GM23248 (cell line): ENCODE data around the gene NPIPB8. TPM values are rescaled to one million over a fixed set of nuclear protein-coding genes. Genes with fewer than 3 reads are reported as not detected.
"Not testable (repeated sequence)": the region's sequence is repeated elsewhere in the genome, so short reads cannot be mapped to it uniquely, and the experiment has no call there.

ENCODE experiments used
- DNase-seq: peaks from one replicate; pipeline ENCODE4 v3.0.0-alpha.2; 2015
- H2AFZ ChIP-seq: fragments of 200-600 bp; sonication (generic); 2 replicates; pipeline ENCODE4 v1.6.1; 2016; ENCODE audit warnings: antibody characterized with exemption
- H3F3A ChIP-seq: fragments of 200-600 bp; sonication (generic); 2 replicates; pipeline ENCODE4 v1.6.1; 2016; ENCODE audit warnings: mild to moderate bottlenecking, antibody characterized with exemption, mixed run types; ENCODE audit not compliant: insufficient read depth
- H3K27ac ChIP-seq: fragments of 200-600 bp; sonication (generic); 2 replicates; pipeline ENCODE4 v1.5.1; 2016; ENCODE audit warnings: mild to moderate bottlenecking
- H3K27me3 ChIP-seq: fragments of 200-600 bp; sonication (generic); replicated peaks from 2 replicates; pipeline ENCODE4 v1.6.1; 2016; ENCODE audit warnings: mild to moderate bottlenecking; ENCODE audit not compliant: insufficient read depth
- H3K36me3 ChIP-seq: fragments of 200-600 bp; sonication (generic); 2 replicates; pipeline ENCODE4 v1.6.1; 2016; ENCODE audit warnings: low read depth, mild to moderate bottlenecking
- H3K4me1 ChIP-seq: fragments of 200-600 bp; sonication (generic); 2 replicates; pipeline ENCODE4 v1.6.1; 2016; ENCODE audit warnings: mild to moderate bottlenecking; ENCODE audit not compliant: insufficient read depth
- H3K4me2 ChIP-seq: fragments of 200-600 bp; sonication (generic); one replicate; pipeline ENCODE4 v1.6.1; 2016; ENCODE audit warnings: mild to moderate bottlenecking; ENCODE audit not compliant: unreplicated experiment
- H3K4me3 ChIP-seq: fragments of 200-600 bp; sonication (generic); 2 replicates; pipeline ENCODE4 v1.5.1; 2016; ENCODE audit warnings: mild to moderate bottlenecking
- H3K79me2 ChIP-seq: fragments of 200-600 bp; sonication (generic); 2 replicates; pipeline ENCODE4 v1.6.1; 2016; ENCODE audit warnings: mild to moderate bottlenecking; ENCODE audit not compliant: insufficient read depth
- H3K9ac ChIP-seq: fragments of 200-600 bp; sonication (generic); 2 replicates; pipeline ENCODE4 v1.6.1; 2016; ENCODE audit warnings: mild to moderate bottlenecking
- H3K9me2 ChIP-seq: fragments of 200-600 bp; sonication (generic); 2 replicates; pipeline ENCODE4 v1.6.1; 2016; ENCODE audit warnings: mixed run types, mild to moderate bottlenecking, moderate library complexity; ENCODE audit not compliant: insufficient read depth
- H3K9me3 ChIP-seq: fragments of 200-600 bp; sonication (generic); one replicate; pipeline ENCODE4 v1.6.1; 2017; ENCODE audit warnings: low read depth
- H4K20me1 ChIP-seq: fragments of 200-600 bp; sonication (generic); 2 replicates; pipeline ENCODE4 v1.6.0; 2016; ENCODE audit not compliant: insufficient read depth
- EZH2 ChIP-seq: fragments of 200-600 bp; sonication (generic); IDR thresholded peaks from 2 replicates; pipeline ENCODE4 v1.6.1; 2018; ENCODE audit warnings: antibody characterized with exemption, mild to moderate bottlenecking; ENCODE audit not compliant: insufficient read depth, poor library complexity, severe bottlenecking
- EZH2phosphoT487 ChIP-seq: fragments of 200-600 bp; sonication (generic); IDR thresholded peaks from 2 replicates; pipeline ENCODE4 v1.6.1; 2018; ENCODE audit warnings: antibody characterized with exemption, moderate library complexity, mild to moderate bottlenecking, low read depth; ENCODE audit not compliant: insufficient read depth
- WGBS, 2 experiments: methylation state at CpG; one replicate each; pipeline ENCODE4 v1.1.6; 2015 to 2017; ENCODE audit warnings: low lambda C conversion rate in 2 of 2, low coverage in 1 of 2; ENCODE audit errors: missing lambda C conversion rate in 2 of 2; 5-methylcytosine and 5-hydroxymethylcytosine counted together
- in situ Hi-C: fragments of 300-500 bp; cut with MboI; formaldehyde crosslinking; loops from 2 replicates; pipeline ENCODE4 v1.15.0; 2020
- polyA plus RNA-seq: library from polyadenylated mRNA; unstranded; fragments of >200 nt; fragmentation: Nextera tagmentation; extraction: Ambion mirVana; gene quantifications from 2 replicates; pipeline ENCODE4 v1.2.1, GENCODE V29; 2016
- total RNA-seq: library from RNA; depleted of rRNA; stranded (reverse); fragments of >200 nt; shearing (Covaris generic); gene quantifications from 2 replicates; pipeline ENCODE4 v1.2.3, GENCODE V29; 2014

NPIPB8 gene
- total and polyA plus RNA-seq, 2 experiments from 2014 or later = not detected

- Histone ChIP-seq H3K9me3 (no peaks in the 10 kb centered on the region), H3K36me3 (no peaks in the 10 kb centered on the region), H3K9me2 (no peaks in the 10 kb centered on the region), H3K27me3 (no peaks in the 10 kb centered on the region), H3K4me3 (no peak within 1 kb of the TSS), H3K27ac (no peak within 1 kb of the TSS), H2AFZ (no peak within 1 kb of the TSS), H4K20me1 (no peaks in the 10 kb centered on the region), H3K9ac (no peak within 1 kb of the TSS), H3F3A (no peaks in the 10 kb centered on the region), H3K4me1 (no peaks in the 10 kb centered on the region), H3K79me2 (no peaks in the 10 kb centered on the region), H3K4me2 (no peak within 1 kb of the TSS)
- TF ChIP-seq EZH2 (no peak), EZH2phosphoT487 (no peak)
- no peak for DNase-seq
- WGBS, 2 experiments = 56 to 62% methylated on average over 11 of the region's 11 CpGs
- in situ Hi-C loops = no loop called here
These were observed 40.8 kb upstream of the NPIPB8 start, which contains the start of gene SULT1A2 for GRCh38 chr16:28596840-28597691. Gene SULT1A2, minus strand, starts transcription at chr16:28597050. Its CDS starts 1,120 bp downstream, at chr16:28595930.

- in situ Hi-C loops = no loop called here
- H3K9ac ChIP-seq = no peak overlapping the region
- WGBS, 2 experiments = 54 to 68% methylated on average over 9 of the region's 9 CpGs
- no peaks in the 10 kb centered on the region for H3K9me2 ChIP-seq
- no peak overlapping the region for H3K4me2 ChIP-seq
- no peak for DNase-seq
- no peaks in the 10 kb centered on the region for H3F3A ChIP-seq
- no peaks in the 10 kb centered on the region for H3K27me3 ChIP-seq
- no peaks in the 10 kb centered on the region for H3K9me3 ChIP-seq
- H3K27ac ChIP-seq = no peak overlapping the region
- H3K36me3 ChIP-seq = no peaks in the 10 kb centered on the region
- TF ChIP-seq EZH2 (no peak), EZH2phosphoT487 (no peak)
- H4K20me1 ChIP-seq = no peaks in the 10 kb centered on the region
- H3K4me3 ChIP-seq = no peak overlapping the region
- no peaks in the 10 kb centered on the region for H3K79me2 ChIP-seq
- no peak overlapping the region for H2AFZ ChIP-seq
- H3K4me1 ChIP-seq = no peaks in the 10 kb centered on the region
These were observed 40.1 kb upstream of the NPIPB8 start for GRCh38 chr16:28597692-28598261.

GRCh38 chr16:28599377-28600285 is 38.2 kb upstream of the NPIPB8 start:
- H3K4me3 ChIP-seq, in situ Hi-C loops, H3K36me3 ChIP-seq, H3K9me2 ChIP-seq, H3K27ac ChIP-seq, H3K79me2 ChIP-seq, H3K4me2 ChIP-seq, H3K27me3 ChIP-seq, H3K4me1 ChIP-seq, H3K9ac ChIP-seq, H3F3A ChIP-seq, H4K20me1 ChIP-seq, H2AFZ ChIP-seq, DNase-seq, H3K9me3 ChIP-seq: not testable (repeated sequence)
- no CpG with 5 or more reads among the region's 17 CpGs for WGBS, 2 experiments

- H3K79me2 ChIP-seq, H2AFZ ChIP-seq, H3K9ac ChIP-seq, H3K4me2 ChIP-seq, H3K4me3 ChIP-seq, H3K4me1 ChIP-seq, H3K27ac ChIP-seq, in situ Hi-C loops, H3K9me3 ChIP-seq, H3F3A ChIP-seq, H3K36me3 ChIP-seq, H3K27me3 ChIP-seq, H3K9me2 ChIP-seq, H4K20me1 ChIP-seq, DNase-seq: not testable (repeated sequence)
- WGBS, 2 experiments = 26% methylated on average over 12 of the region's 20 CpGs; no CpG with 5 or more reads in 1 of the 2 experiments
These were observed 36.9 kb upstream of the NPIPB8 start for GRCh38 chr16:28600965-28601364.

GRCh38 chr16:28601589-28601988 is 36.3 kb upstream of the NPIPB8 start:
- H3K36me3 ChIP-seq, H3K27me3 ChIP-seq, H3K79me2 ChIP-seq, H3K4me2 ChIP-seq, H4K20me1 ChIP-seq, H3K9me2 ChIP-seq, H3K9ac ChIP-seq, DNase-seq, H3K27ac ChIP-seq, H3F3A ChIP-seq, H3K4me1 ChIP-seq, H2AFZ ChIP-seq, H3K4me3 ChIP-seq, in situ Hi-C loops, H3K9me3 ChIP-seq: not testable (repeated sequence)
- WGBS, 2 experiments = 83 to 86% methylated on average over 13 of the region's 13 CpGs

- H2AFZ ChIP-seq, H3K9ac ChIP-seq, H3K36me3 ChIP-seq, H3F3A ChIP-seq, H3K9me2 ChIP-seq, H3K4me1 ChIP-seq, in situ Hi-C loops, H3K9me3 ChIP-seq, DNase-seq, H3K4me2 ChIP-seq, H3K79me2 ChIP-seq, H4K20me1 ChIP-seq, H3K4me3 ChIP-seq, H3K27ac ChIP-seq, H3K27me3 ChIP-seq: not testable (repeated sequence)
- WGBS, 2 experiments = 44 to 52% methylated on average over 6 to 7 of the region's 10 CpGs
These were observed 35.8 kb upstream of the NPIPB8 start for GRCh38 chr16:28602062-28602461.
